Heart left ventricle (tissue), 16 donors: ENCODE results near the gene NFATC1. TPM values are rescaled to one million over a fixed set of nuclear protein-coding genes. Genes with fewer than 3 reads are reported as not detected.
A peak's percentile ranks its signal among the peaks of the same experiment; 100 is the strongest.

ENCODE experiments used
- ATAC-seq, 4 donors: fragments of 200-7000 bp; cut with Tn5 transposase; one replicate each; pipeline ENCODE4 v1.9.1; 2020 to 2022; ENCODE audit warnings: moderate library complexity in 4 of 4, mild to moderate bottlenecking in 3 of 4, moderate number of reproducible peaks in 1 of 4
- DNase-seq, 5 donors: peaks; one replicate each; pipeline ENCODE4 v3.0.0-alpha.2; 2020
- H3K27ac ChIP-seq, 12 donors: fragments of 200-600 bp; sonication (generic) in 4 of 12; one replicate each; pipeline versions ENCODE4 v1.5.0 to v1.8.0; 2016 to 2022; ENCODE audit warnings: mild to moderate bottlenecking in 2 of 12
- H3K27me3 ChIP-seq, 9 donors: fragments of 200-600 bp; sonication (generic) in 2 of 9; one replicate each; pipeline versions ENCODE4 v1.5.1 to v1.8.0; 2016 to 2022; ENCODE audit warnings: mild to moderate bottlenecking in 3 of 9
- H3K36me3 ChIP-seq, 9 donors: fragments of 200-600 bp; sonication (generic) in 2 of 9; one replicate each; pipeline versions ENCODE4 v1.5.0 to v1.8.0; 2018 to 2022; ENCODE audit warnings: mild to moderate bottlenecking in 2 of 9
- H3K4me1 ChIP-seq, 12 donors: fragments of 200-600 bp; sonication (generic) in 4 of 12; one replicate each; pipeline versions ENCODE4 v1.5.0 to v1.8.0; 2016 to 2022; ENCODE audit warnings: mild to moderate bottlenecking in 3 of 12
- H3K4me3 ChIP-seq, 12 donors: fragments of 200-600 bp; sonication (generic) in 4 of 12; one replicate each; pipeline versions ENCODE4 v1.5.0 to v1.8.0; 2017 to 2022; ENCODE audit warnings: mild to moderate bottlenecking in 9 of 12, moderate library complexity in 4 of 12
- H3K9me3 ChIP-seq, 12 donors: fragments of 200-600 bp; sonication (generic) in 4 of 12; one replicate each; pipeline versions ENCODE4 v1.5.0 to v1.8.0; 2016 to 2022; ENCODE audit warnings: mild to moderate bottlenecking in 1 of 12
- CTCF ChIP-seq, 12 donors: fragments of 200-600 bp; sonication (generic) in 4 of 12; IDR thresholded peaks; one replicate each; pipeline versions ENCODE4 v1.5.0 to v1.8.0; 2018 to 2022; ENCODE audit warnings: antibody characterized with exemption in 12 of 12, mild to moderate bottlenecking in 5 of 12
- POLR2A ChIP-seq, 2 donors: fragments of 450-650 bp; IDR thresholded peaks; one replicate each; pipeline ENCODE4 v1.6.1; 2017; ENCODE audit warnings: antibody characterized with exemption in 2 of 2, mild to moderate bottlenecking in 2 of 2, moderate library complexity in 2 of 2
- WGBS, 4 donors: extraction: QIAGEN DNeasy Blood & Tissue Kit in 2 of 4; methylation state at CpG; one replicate each; pipeline versions ENCODE4 v1.1.5 to v1.1.7; 2013 to 2018; 5-methylcytosine and 5-hydroxymethylcytosine counted together
- intact Hi-C, 10 donors: fragments of 100-400 bp; cut with DNase I; formaldehyde crosslinking; loops; one replicate each; pipeline versions ENCODE4 v1.11.1 to v1.14.2; 2022
- polyA plus RNA-seq, 2 donors: library from polyadenylated mRNA; stranded (reverse); fragments of 200-250 nt; gene quantifications; one replicate each; pipeline ENCODE4 v1.2.3, GENCODE V29; 2013
- total RNA-seq, 9 donors: library from RNA; depleted of rRNA in 2 of 9; stranded (reverse); fragments of >200 nt in 2 of 9; fragmentation: NEBNext Ultra II Directional in 3 of 9; extraction: Animal tissue kit (Norgen Biotek cat#: 25700) in 3 of 9; gene quantifications; one replicate each; pipeline versions ENCODE4 v1.1.0 to v1.2.4, GENCODE V29; 2016 to 2023
- donor health status: ischemic (EF 13 %, LVEDD 7.1; RV severe dilation, severe dysfunction).
- donor health status: healthy with polysubstance abuse.
- donor health status: DM: no; HTN: yes; CAD: no.
- donor health status: DM: no; HTN: no; CAD: no.
- donor health status: ischemic (EF 25% LVEDD 6.9; RV normal size, moderate dysfunction).
- donor health status: ischemic (EF 25% LVEDD 5.7; RV mildly dilated, moderate dysfunction).
- donor health status: healthy.
- donor health status: DM: yes; HTN: yes; CAD: no.
- donor health status: ischemic (EF 35%, LVEDD 5.7; RV mildly dilated, moderate dysfunction).
- donor health status: nonischemic (EF 11% LVEDD 7.7; RV severe dilation, severe dysfunction).
- donor health status: DM: yes; HTN: yes; CAD: no.
- donor health status: PGD.
- donor health status: ischemic (EF 29% LVEDD 5.4; RV normal size, mild dysfunction).
- donor health status: nonischemic (EF 23%, LVEDD 6.1; RV moderate dilation, normal function).

Gene NFATC1
- total and polyA plus RNA-seq, 11 donors: 6.5 to 26.7 (median 15.3) TPM

DNA sequence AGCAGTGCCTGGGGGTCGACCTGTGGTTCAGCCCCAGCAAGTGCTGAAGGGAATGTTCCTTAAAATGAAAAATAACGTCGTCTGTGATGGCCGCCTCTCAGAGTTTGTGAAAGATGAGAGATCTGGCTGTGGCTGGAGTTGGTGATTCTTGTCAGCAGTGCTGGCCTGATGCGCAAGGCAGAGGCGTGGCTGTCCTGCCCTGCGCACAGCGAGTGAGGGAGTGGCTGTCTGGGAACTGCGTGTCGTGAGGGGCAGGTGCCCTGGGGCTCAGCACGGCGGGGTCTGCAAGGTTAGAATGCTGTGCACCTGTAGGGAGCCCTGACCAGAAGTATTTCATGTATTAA lies 8.8 kb downstream of the NFATC1 start:
- Histone ChIP-seq H3K9me3 (no peaks in the 10 kb centered on the region), H3K4me1 (peaks cover 5 to 62% (median 45%) of the 10 kb centered on the region in 12 donors), H3K36me3 (peaks cover 0 to 3% (median 0%) of the 10 kb centered on the region in 9 donors), H3K4me3 (no peak overlapping the region), H3K27me3 (no peaks in the 10 kb centered on the region), H3K27ac (peak overlapping the region in 3 of 12 donors; percentile 77 to 93 (median 83))
- intact Hi-C loops: loop anchor here in 4 of 10 donors (5.0 to 10.0 kb wide), 3 partner anchors 50 to 103 kb away; no protein-coding TSS in a partner anchor
- ATAC-seq: no peak
- no peak for TF ChIP-seq POLR2A (IDR thresholded peaks at IDR 0.05)
- TF ChIP-seq CTCF (IDR thresholded peaks at IDR 0.05): no peak
- DNase-seq: peak in 2 of 5 donors; percentile 8 to 62
- WGBS, 4 donors: 87 to 94% (median 93%) methylated on average over 12 of the region's 12 CpGs

GRCh38 chr18:79405019-79405780 lies 9.5 kb downstream of the NFATC1 start:
- Histone ChIP-seq H3K9me3 (no peaks in the 10 kb centered on the region), H3K27me3 (no peaks in the 10 kb centered on the region), H3K4me1 (peaks cover 5 to 59% (median 43%) of the 10 kb centered on the region in 12 donors), H3K27ac (peak overlapping the region in 11 of 12 donors; percentile 38 to 93 (median 67)), H3K36me3 (peaks cover 0 to 3% (median 0%) of the 10 kb centered on the region in 9 donors), H3K4me3 (peak overlapping the region in 2 of 12 donors; percentile 30 to 45)
- ATAC-seq: no peak
- peak in 2 of 5 donors; percentile 23 to 44 for DNase-seq
- TF ChIP-seq CTCF (IDR thresholded peaks at IDR 0.05) (no peak), POLR2A (IDR thresholded peaks at IDR 0.05) (no peak)
- WGBS, 4 donors: 80 to 89% (median 85%) methylated on average over 23 of the region's 23 CpGs
- intact Hi-C loops: loop anchor here in 3 of 10 donors (5.0 to 10.0 kb wide), 2 partner anchors 50 to 52 kb away; no protein-coding TSS in a partner anchor

DNA sequence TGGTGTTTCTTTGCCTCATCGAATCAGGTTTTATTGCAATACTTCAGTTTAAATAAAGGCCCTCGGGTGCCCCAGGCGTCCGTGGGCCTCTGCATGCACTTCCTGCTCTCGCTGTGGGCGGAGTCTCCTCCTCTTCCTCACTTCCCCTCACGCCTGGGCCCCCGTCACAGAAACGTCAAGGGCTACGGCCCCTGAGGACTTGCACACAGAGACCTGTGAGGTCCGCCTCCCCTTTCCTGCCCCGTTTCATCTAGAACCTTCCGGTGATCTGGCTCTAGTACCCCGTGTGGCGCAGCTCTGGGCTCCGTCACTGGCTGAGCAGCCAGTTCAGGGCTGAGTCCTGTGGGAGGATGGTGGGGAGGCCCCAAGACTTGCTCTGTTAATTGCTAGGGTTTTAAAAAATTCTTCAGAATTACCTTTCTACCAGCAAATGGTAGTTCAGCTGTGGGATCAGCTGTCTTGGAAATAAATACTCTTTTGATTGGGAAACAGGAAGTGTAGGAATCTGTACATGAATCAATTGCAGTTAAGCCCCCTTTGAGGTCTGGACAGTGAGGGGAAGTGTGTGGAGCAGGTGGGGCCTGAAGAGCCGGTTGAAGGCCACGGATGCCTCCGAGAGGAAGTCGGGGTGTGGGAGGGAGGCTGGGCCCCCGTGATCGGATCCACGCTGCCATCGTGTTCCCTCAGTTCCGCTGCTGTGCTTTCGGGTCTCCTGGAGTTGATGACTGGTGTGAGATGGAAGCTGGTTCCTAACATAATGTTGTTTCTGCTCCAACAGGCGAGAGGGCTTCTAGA lies 10.2 kb downstream of the NFATC1 start:
- peak; percentile 19 to 75 (median 34) for ATAC-seq
- H3K27ac ChIP-seq: peak overlapping the region; percentile 39 to 93 (median 62)
- DNase-seq: peak; percentile 74 to 84 (median 79)
- no peaks in the 10 kb centered on the region for H3K9me3 ChIP-seq
- no peaks in the 10 kb centered on the region for H3K27me3 ChIP-seq
- intact Hi-C loops: loop anchor here in 3 of 10 donors (5.0 to 10.0 kb wide), 2 partner anchors 49 to 51 kb away; no protein-coding TSS in a partner anchor
- peak overlapping the region in 4 of 12 donors; percentile 14 to 45 (median 23) for H3K4me3 ChIP-seq
- H3K36me3 ChIP-seq: peaks cover 0 to 10% (median 6%) of the 10 kb centered on the region in 9 donors
- TF ChIP-seq POLR2A (IDR thresholded peaks at IDR 0.05) (no peak), CTCF (IDR thresholded peaks at IDR 0.05) (no peak)
- 62 to 76% (median 65%) methylated on average over 27 of the region's 27 CpGs for WGBS, 4 donors
- H3K4me1 ChIP-seq: peaks cover 5 to 58% (median 41%) of the 10 kb centered on the region in 12 donors
